ES-I3 (cell line): ENCODE measurements around the gene CACNA1C.

Experiments used
- H3K36me3 ChIP-seq: 2 replicates; pipeline ENCODE4 v1.6.1; 2013; ENCODE audit warnings: mild to moderate bottlenecking, low read length, control low read depth, moderate library complexity; ENCODE audit not compliant: insufficient read depth
- H3K4me1 ChIP-seq: 2 replicates; pipeline ENCODE4 v1.6.1; 2013; ENCODE audit warnings: mild to moderate bottlenecking, control low read depth, low read length; ENCODE audit not compliant: insufficient read depth
- H3K9ac ChIP-seq: 2 replicates; pipeline ENCODE4 v1.6.1; 2013; ENCODE audit warnings: low read depth, mild to moderate bottlenecking, low read length, moderate library complexity
- H3K9me3 ChIP-seq: 2 replicates; pipeline ENCODE4 v1.6.1; 2013; ENCODE audit warnings: mild to moderate bottlenecking, low read length, moderate library complexity; ENCODE audit not compliant: control insufficient read depth, insufficient read depth

CACNA1C gene

DNA sequence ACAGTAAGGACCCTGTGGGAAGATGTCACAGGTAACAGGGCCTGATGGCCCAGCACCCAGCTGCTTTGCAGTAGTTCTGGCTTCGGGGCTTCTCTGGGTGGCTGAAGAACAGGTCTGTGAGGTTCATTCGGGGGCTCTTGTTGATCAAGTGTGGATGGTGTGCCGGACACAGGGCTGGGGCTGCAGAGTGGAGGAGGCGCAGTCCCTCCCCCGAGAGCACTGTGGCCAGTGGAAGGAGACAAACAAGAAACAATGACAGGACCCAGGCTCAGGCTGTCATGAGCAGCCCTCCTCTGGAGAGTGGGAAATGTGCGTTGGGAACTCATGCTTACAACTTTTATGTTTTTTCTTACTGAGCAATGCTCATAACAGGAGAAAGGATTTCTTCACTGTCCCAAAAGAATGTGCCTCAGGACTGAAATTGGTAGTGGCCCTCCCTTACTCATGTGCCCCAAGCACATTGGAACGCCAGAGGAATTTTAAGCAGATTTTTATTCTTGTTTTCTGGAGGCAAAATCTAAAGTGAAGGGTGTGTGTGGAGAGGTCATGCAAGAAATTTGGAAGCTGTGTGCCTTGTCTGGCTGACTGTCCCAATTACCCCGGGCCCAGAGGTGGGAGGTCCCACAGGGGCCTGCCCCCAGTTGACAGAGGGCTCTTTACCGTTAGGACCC, 233.8 kb downstream of the CACNA1C start:
- Histone ChIP-seq H3K36me3 (no peaks in the 10 kb centered on the region), H3K4me1 (peaks cover 21% of the 10 kb centered on the region), H3K9me3 (no peaks in the 10 kb centered on the region), H3K9ac (no peak overlapping the region)

DNA sequence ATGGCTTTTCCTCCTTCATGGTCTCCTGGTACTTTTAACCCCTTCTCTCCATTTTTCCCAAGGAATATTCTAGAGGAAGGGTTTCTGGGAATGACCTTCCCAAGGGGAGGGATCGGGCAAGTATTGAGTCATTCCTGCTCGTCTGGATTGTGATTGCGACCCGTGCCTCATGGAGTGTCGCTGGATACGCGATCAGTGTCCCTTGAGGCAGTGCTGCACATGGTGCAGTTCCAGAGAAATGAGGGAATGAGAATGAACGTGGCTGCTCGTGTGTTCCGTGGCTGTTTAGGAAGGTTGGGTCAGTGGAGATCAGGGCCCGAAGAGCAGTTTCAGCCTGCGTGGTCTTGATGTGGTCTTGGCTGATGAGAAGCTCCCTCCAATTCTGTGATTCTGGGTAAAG, 234.4 kb downstream of the CACNA1C start:
- H3K9me3 ChIP-seq = no peaks in the 10 kb centered on the region
- no peaks in the 10 kb centered on the region for H3K36me3 ChIP-seq
- H3K9ac ChIP-seq = no peak overlapping the region
- peaks cover 21% of the 10 kb centered on the region for H3K4me1 ChIP-seq

DNA sequence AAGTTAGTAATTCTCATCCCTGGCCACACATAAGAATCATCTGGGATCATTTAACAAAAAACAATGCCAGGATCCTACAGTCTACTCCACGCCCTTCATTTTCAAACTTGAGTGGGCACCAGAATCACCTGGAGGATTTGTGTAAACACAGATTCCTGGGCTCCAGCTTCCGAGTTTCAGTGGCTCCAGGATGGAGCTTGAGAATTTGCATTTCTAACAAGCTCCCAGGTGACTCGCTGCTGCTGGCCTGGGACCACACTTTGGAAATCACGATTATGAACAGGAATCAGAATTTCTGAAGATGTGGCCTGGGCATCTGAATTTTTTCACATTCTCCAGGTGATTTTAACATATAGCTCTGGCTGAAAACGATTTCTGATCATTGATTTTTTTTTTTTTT, 234.8 kb downstream of the CACNA1C start:
- Histone ChIP-seq H3K9ac (no peak overlapping the region), H3K9me3 (no peaks in the 10 kb centered on the region), H3K36me3 (no peaks in the 10 kb centered on the region), H3K4me1 (peaks cover 21% of the 10 kb centered on the region)

DNA sequence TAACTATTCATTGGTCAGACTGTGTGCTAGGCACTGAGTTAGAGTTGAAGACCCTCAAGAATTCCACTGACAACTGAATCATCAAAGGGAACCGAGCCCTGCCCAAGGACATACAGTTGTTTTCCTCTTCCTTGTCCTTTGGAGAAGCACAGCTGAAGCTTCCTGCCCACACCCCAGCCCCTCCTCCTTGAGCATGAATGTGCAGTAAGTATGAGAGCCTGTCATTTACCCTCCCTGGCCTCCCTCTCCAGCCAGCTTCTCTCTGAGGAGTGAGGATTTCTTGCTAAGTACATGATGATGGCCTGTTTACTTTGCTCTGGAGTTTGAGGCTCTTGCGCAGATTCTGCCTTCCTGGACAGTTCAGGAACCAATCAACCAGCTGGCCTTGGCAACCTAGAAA, 235.2 kb downstream of the CACNA1C start:
- Histone ChIP-seq H3K4me1 (peaks cover 21% of the 10 kb centered on the region), H3K9ac (no peak overlapping the region), H3K9me3 (no peaks in the 10 kb centered on the region), H3K36me3 (no peaks in the 10 kb centered on the region)

DNA sequence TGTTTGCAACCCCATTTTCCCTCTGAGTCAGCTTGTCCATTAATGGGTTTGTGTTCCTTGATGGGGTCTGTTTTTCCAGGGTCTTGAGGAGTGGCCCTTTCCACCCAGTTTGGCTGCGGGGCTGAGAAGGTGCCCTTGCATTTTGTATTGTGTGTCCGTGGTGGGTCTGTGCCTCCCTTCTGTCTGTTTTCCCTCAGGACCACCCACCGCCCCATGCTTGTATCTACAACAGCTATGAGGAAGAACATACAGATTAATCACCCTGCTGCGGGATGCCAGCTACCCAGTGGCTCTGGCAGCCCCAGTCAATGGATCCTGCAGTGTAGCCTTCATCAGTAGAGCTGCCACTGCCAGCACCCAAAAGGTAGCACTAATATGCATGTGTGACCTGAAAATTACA, 235.7 kb downstream of the CACNA1C start:
- Histone ChIP-seq H3K36me3 (no peaks in the 10 kb centered on the region), H3K9me3 (no peaks in the 10 kb centered on the region), H3K9ac (no peak overlapping the region), H3K4me1 (peaks cover 21% of the 10 kb centered on the region)

DNA sequence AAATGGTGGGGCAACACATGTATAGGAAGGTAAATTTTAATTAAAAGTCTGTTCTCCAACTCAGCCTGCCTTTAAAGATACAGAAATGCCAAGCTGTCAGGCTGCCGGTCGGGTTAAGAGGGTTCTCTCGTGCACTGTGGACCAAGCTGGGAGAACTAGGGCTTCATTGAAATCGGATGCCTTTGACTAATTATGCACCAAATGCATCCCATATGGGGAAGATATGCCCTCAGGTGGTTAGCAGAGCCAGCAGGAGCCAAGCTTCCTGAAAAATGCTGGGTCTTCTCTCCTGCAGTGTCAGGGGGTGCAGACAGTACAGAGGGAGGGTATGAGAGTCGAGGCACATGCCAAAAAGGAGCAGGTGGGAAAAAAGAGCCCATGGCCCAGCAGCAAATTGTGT, 236.1 kb downstream of the CACNA1C start:
- H3K9ac ChIP-seq = no peak overlapping the region
- H3K9me3 ChIP-seq = no peaks in the 10 kb centered on the region
- H3K36me3 ChIP-seq = no peaks in the 10 kb centered on the region
- peaks cover 21% of the 10 kb centered on the region for H3K4me1 ChIP-seq

DNA sequence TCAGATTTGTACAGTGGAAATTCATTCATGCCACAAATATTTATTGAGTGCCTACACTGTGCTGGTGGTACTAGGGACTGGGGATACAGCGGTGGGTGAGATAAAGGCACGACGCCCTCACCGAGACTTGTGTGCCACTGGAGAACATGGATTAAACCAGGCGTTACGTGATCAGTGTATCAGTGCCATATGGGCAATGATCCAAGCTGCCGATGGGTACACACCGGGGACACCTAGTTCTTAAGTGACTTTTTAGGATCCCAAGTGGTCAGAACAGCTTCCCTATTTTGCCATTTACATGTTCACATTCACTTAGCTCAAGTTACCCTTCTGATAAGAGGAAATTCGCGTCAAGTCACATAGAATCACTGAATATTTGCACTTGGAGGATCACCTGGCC, 236.7 kb downstream of the CACNA1C start:
- Histone ChIP-seq H3K9me3 (no peaks in the 10 kb centered on the region), H3K9ac (no peak overlapping the region), H3K36me3 (no peaks in the 10 kb centered on the region), H3K4me1 (peaks cover 19% of the 10 kb centered on the region)

DNA sequence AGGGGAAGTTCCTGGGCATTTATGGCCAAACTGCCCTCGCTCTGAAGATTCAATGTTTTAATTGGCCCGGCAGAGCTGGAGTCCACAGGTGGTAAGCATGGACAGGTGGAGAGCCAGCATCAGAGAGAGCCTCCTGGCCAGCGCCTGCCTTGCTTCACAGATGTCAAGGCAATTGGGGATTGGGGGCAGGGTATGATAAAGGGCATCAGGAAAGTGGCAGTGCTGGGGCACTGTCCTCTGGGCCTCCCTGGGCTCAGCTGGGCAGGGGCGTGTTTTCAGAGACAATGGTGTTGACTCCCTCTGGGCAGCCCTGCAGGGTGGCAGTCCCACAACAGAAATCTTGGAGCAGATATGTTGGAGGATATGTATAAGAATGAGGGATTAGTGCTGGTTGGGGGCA, 237.3 kb downstream of the CACNA1C start:
- Histone ChIP-seq H3K4me1 (peaks cover 22% of the 10 kb centered on the region), H3K9me3 (no peaks in the 10 kb centered on the region), H3K36me3 (no peaks in the 10 kb centered on the region), H3K9ac (no peak overlapping the region)

DNA sequence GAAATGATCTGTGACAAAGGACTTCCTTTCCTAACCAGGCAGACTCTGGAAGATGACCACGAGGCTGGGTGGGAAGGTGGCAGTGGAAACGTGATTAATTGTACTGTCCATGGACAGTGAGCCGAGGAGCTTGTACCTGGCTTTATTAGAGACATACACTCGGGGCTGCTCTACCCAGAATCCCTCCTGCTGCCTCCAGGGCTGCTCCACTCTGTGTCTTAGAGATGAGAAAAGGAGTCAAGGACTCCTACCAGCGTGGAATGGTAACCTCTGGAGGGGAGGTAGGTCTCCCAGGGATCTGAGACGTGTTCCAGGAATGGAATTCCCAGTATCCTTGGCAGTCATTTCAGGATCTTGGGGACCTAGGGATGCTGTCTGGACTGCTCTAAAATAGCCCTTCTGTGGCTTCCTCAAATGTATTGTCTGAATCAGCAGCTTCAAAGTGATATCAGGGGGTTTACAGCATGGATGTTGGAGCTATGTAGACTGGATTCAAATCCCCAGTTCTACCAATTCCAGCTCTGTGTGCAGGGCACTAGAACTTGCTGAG, 237.8 kb downstream of the CACNA1C start:
- no peak overlapping the region for H3K9ac ChIP-seq
- H3K36me3 ChIP-seq = no peaks in the 10 kb centered on the region
- no peaks in the 10 kb centered on the region for H3K9me3 ChIP-seq
- H3K4me1 ChIP-seq = peaks cover 27% of the 10 kb centered on the region

DNA sequence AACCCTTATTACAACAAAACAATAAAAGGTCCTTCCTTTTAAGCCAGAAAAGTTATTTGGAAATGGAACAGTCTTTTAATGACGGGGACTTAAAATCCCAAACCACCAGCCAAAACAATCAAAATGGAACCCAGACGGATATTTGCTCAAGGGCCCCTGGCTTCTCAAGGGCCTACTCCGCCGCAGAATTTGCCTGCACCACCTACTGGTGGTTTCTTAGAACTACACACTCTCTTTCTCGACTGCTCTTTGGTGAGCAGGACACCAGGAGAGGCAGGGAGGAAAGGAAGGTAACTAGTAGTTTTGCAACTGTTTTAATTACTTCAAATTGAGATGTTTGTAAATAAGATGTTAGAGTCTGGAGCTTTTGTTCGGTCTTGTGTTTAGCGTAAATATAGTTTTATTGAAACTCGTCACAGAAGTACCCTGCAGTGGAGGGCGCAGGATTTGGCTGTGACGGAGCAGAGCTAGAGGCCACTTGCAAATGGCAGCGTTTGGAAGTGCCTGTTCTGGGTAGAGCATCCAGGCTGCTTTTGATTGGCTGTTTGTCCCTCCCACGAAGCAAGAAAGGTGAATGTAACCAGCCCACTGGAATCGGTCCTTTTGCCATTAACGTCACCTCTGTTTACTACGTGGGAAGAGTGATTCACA, 238.5 kb downstream of the CACNA1C start:
- Histone ChIP-seq H3K36me3 (no peaks in the 10 kb centered on the region), H3K4me1 (peaks cover 33% of the 10 kb centered on the region), H3K9ac (no peak overlapping the region), H3K9me3 (no peaks in the 10 kb centered on the region)

DNA sequence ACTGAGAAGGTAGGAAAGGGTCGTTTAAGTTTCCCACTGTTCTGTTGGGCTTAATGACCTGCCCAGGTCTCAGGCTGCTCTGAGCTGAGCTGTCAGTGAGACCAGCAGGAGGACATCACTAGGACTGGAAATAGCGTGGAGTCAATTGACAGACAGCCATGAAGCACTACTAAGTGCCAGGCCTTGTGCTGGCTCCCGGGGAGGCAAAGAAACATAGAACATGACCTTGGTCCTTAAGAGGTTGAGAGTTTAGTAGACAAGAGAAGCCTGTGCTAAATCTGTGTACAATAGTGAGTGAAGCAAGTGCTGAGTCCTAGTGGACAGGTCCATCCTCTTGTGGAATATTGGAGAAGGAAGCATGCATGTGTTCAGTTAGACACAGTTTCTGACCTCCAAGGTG, 239.2 kb downstream of the CACNA1C start:
- Histone ChIP-seq H3K9me3 (no peaks in the 10 kb centered on the region), H3K9ac (no peak overlapping the region), H3K4me1 (peaks cover 33% of the 10 kb centered on the region), H3K36me3 (no peaks in the 10 kb centered on the region)

DNA sequence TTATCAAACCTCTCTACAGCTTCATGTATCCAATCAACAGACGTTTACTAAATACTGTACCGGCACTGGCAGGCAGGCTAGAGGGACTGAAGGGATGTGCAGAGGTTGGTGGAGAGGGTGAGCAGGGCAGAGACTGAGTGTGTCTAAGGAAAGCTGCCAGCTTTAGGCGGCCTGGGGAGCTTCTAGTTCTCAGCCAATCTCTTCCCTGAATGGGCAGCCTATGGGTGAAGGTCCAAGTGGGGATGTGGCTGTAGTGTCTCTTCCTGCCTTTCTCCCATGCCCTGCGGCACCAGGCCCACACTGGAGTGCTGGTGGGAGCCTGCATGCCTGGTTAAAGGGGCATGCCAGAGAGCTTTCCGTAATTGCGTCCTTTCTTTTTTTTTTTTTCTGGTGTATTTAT, 239.8 kb downstream of the CACNA1C start:
- H3K4me1 ChIP-seq = peaks cover 33% of the 10 kb centered on the region
- H3K9ac ChIP-seq = no peak overlapping the region
- no peaks in the 10 kb centered on the region for H3K9me3 ChIP-seq
- H3K36me3 ChIP-seq = no peaks in the 10 kb centered on the region

DNA sequence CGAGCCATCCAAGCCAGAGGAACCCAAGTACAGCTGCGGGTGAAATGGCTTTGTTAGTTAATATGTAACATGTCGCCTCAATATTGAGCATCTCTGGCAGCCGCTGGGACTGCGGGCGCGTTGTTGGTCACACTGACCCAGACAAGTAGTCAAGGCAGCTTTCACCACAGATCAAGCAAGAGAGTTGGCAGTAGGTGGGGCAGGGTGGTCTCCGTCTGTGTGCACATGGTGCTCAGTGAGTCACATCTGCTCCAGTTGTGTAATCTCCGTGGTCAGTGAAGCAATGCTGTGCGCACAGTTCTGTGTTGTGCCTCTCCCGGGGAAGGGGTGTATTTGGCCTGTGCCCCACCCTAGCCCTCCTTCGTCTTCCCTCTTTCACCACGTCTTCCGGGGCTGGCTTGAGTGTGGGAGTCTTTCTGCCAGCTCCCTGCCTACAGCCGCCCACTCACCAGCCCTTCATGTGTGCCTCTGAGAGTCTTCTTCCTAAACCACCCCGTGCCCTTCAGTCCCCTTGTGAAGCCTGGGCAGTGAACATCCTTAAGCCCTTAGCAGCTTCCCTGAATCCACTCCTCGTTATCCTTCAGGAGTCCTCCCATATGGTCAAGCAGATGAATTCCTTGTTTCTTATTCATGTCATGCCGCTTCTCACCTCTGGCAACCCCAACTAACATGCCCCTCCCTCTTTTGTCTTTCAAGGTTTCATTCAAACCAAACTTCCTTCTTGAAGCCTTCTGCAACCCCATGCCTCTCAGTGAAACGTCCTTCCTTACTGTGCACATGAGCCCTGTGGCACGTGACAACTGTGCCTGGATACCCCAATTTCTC, 242.1 kb downstream of the CACNA1C start:
- no peaks in the 10 kb centered on the region for H3K9me3 ChIP-seq
- H3K9ac ChIP-seq = no peak overlapping the region
- H3K4me1 ChIP-seq = peaks cover 15% of the 10 kb centered on the region
- no peaks in the 10 kb centered on the region for H3K36me3 ChIP-seq

DNA sequence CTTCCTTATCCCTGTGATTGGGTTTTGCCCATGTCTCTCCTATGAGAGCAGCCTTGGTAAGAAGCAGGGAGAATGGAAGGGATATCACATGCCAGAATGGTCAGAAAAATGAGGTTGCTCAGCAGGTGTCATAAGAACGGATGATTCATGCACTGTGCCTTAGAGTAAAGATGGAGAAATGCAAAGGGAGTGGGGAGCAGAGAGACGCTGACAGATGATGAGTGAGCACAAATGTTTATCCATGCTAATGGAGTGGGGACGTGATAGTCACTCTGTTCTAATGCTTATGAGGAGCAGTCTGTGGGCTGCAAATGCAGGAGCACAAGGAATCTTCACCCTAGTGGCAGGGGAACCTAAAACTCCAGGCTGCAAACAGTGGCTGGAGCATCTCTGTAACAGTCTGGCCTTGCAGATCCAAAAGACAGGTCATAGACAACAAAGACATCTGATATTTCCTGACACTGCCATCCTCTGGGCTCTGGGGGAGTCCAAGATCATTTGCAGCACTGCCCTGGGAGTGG, 243.2 kb downstream of the CACNA1C start:
- Histone ChIP-seq H3K9me3 (no peaks in the 10 kb centered on the region), H3K4me1 (peaks cover 15% of the 10 kb centered on the region), H3K9ac (no peak overlapping the region), H3K36me3 (no peaks in the 10 kb centered on the region)
